GM23338 (cell line): ENCODE measurements around the gene TRMT44. TPM values are rescaled to one million over a fixed set of nuclear protein-coding genes. Genes with fewer than 3 reads are reported as not detected.

ENCODE experiments used
- ATAC-seq: fragments of 200-7000 bp; cut with Tn5 transposase; 3 replicates; pipeline ENCODE4 v1.9.1; 2020
- DNase-seq: peaks from one replicate; pipeline ENCODE4 v3.0.0-alpha.2; 2015; ENCODE audit warnings: low spot score
- H2AFZ ChIP-seq: fragments of 200-600 bp; sonication (generic); 2 replicates; pipeline ENCODE4 v1.8.0; 2016; ENCODE audit warnings: antibody characterized with exemption, mild to moderate bottlenecking, moderate library complexity
- H3F3A ChIP-seq: fragments of 200-600 bp; sonication (generic); replicated peaks from 2 replicates; pipeline ENCODE4 v1.8.0; 2017; ENCODE audit warnings: antibody characterized with exemption, mixed run types, low read depth
- H3K27ac ChIP-seq: fragments of 200-600 bp; sonication (generic); 2 replicates; pipeline ENCODE4 v1.6.1; 2016; ENCODE audit warnings: low read depth
- H3K27me3 ChIP-seq: fragments of 200-600 bp; sonication (generic); 2 replicates; pipeline ENCODE4 v1.8.0; 2016; ENCODE audit warnings: mild to moderate bottlenecking, mixed run types, moderate library complexity; ENCODE audit not compliant: insufficient read depth
- H3K36me3 ChIP-seq: fragments of 200-600 bp; sonication (generic); 2 replicates; pipeline ENCODE4 v1.8.0; 2016; ENCODE audit warnings: mild to moderate bottlenecking; ENCODE audit not compliant: insufficient read depth
- H3K4me1 ChIP-seq: fragments of 200-600 bp; sonication (generic); 2 replicates; pipeline ENCODE4 v1.8.0; 2016; ENCODE audit warnings: mild to moderate bottlenecking, moderate library complexity; ENCODE audit not compliant: insufficient read depth
- H3K4me2 ChIP-seq: fragments of 200-600 bp; sonication (generic); 2 replicates; pipeline ENCODE4 v1.7.1; 2017; ENCODE audit warnings: mixed run types
- H3K4me3 ChIP-seq: fragments of 200-600 bp; sonication (generic); 2 replicates; pipeline ENCODE4 v1.6.1; 2016; ENCODE audit warnings: mixed run types
- H3K79me2 ChIP-seq: fragments of 200-600 bp; sonication (generic); replicated peaks from 2 replicates; pipeline ENCODE4 v1.8.0; 2017; ENCODE audit warnings: mild to moderate bottlenecking; ENCODE audit not compliant: insufficient read depth
- H3K9me2 ChIP-seq: fragments of 200-600 bp; sonication (generic); 2 replicates; pipeline ENCODE4 v1.8.0; 2017; ENCODE audit not compliant: insufficient read depth
- H4K20me1 ChIP-seq: fragments of 200-600 bp; sonication (generic); replicated peaks from 2 replicates; pipeline ENCODE4 v1.8.0; 2017; ENCODE audit warnings: mild to moderate bottlenecking; ENCODE audit not compliant: insufficient read depth
- H3K27ac Mint-ChIP-seq: 2 replicates; pipeline ENCODE4 v1.8.0; 2020; ENCODE audit warnings: inconsistent platforms, mild to moderate bottlenecking, moderate library complexity, mixed read lengths
- H3K27me3 Mint-ChIP-seq: 3 replicates; pipeline ENCODE4 v1.8.0; 2022; ENCODE audit warnings: low read depth, mild to moderate bottlenecking, moderate library complexity, mixed read lengths, inconsistent platforms; ENCODE audit not compliant: insufficient read depth, poor library complexity
- H3K36me3 Mint-ChIP-seq: 3 replicates; pipeline ENCODE4 v1.8.0; 2021; ENCODE audit warnings: low read depth, mild to moderate bottlenecking, inconsistent platforms, moderate library complexity, mixed read lengths
- H3K4me1 Mint-ChIP-seq: 3 replicates; pipeline ENCODE4 v1.8.0; 2020; ENCODE audit warnings: mild to moderate bottlenecking, inconsistent platforms, mixed read lengths
- H3K4me3 Mint-ChIP-seq: 3 replicates; pipeline ENCODE4 v1.8.0; 2021; ENCODE audit warnings: moderate library complexity, mild to moderate bottlenecking, inconsistent platforms, mixed read lengths
- H3K9me3 Mint-ChIP-seq: 3 replicates; pipeline ENCODE4 v1.8.0; 2020; ENCODE audit warnings: moderate library complexity, mild to moderate bottlenecking, inconsistent platforms, mixed read lengths
- CREB1 ChIP-seq: fragments of 250-450 bp; sonication (Bioruptor Pico); IDR thresholded peaks from 2 replicates; pipeline ENCODE4 v1.5.0; 2020; ENCODE audit warnings: low read depth, mild to moderate bottlenecking, moderate library complexity
- CTCF ChIP-seq, 2 experiments: fragments of 200-600 bp in 1 of 2; sonication (generic) in 1 of 2; conservative IDR thresholded peaks; 2 replicates each; pipeline versions ENCODE4 v1.5.1 to v1.6.1; 2016 to 2017; ENCODE audit warnings: antibody characterized with exemption in 2 of 2, low read depth in 2 of 2, mild to moderate bottlenecking in 2 of 2, moderate library complexity in 1 of 2
- ETS1 ChIP-seq: IDR thresholded peaks from 2 replicates; pipeline ENCODE4 v1.6.1; 2016; ENCODE audit warnings: antibody characterized with exemption
- EZH2 ChIP-seq: fragments of 200-600 bp; sonication (generic); IDR thresholded peaks from one replicate; pipeline ENCODE4 v1.8.0; 2017; ENCODE audit warnings: antibody characterized with exemption, mild to moderate bottlenecking, low read depth; ENCODE audit not compliant: unreplicated experiment
- EZH2phosphoT487 ChIP-seq: fragments of 200-600 bp; sonication (generic); IDR thresholded peaks from one replicate; pipeline ENCODE4 v1.8.1; 2018; ENCODE audit warnings: antibody characterized with exemption; ENCODE audit not compliant: unreplicated experiment
- JUNB ChIP-seq: IDR thresholded peaks from one replicate; pipeline ENCODE4 v1.6.1; 2016; ENCODE audit warnings: antibody characterized with exemption; ENCODE audit not compliant: unreplicated experiment
- NANOG ChIP-seq: IDR thresholded peaks from 2 replicates; pipeline ENCODE4 v1.6.1; 2016; ENCODE audit warnings: antibody characterized with exemption, borderline replicate concordance
- POLR2AphosphoS5 ChIP-seq: IDR thresholded peaks from 2 replicates; pipeline ENCODE4 v1.6.1; 2016; ENCODE audit warnings: antibody characterized with exemption, low read depth
- REST ChIP-seq: IDR thresholded peaks from one replicate; pipeline ENCODE4 v1.6.1; 2018; ENCODE audit warnings: antibody characterized with exemption; ENCODE audit not compliant: unreplicated experiment
- STAT1 ChIP-seq: IDR thresholded peaks from one replicate; pipeline ENCODE4 v1.6.1; 2016; ENCODE audit warnings: antibody characterized with exemption; ENCODE audit not compliant: unreplicated experiment
- ZNF114 ChIP-seq: fragments of 250-450 bp; sonication (Bioruptor Pico); IDR thresholded peaks from 2 replicates; pipeline ENCODE4 v1.5.0; 2020; ENCODE audit warnings: mild to moderate bottlenecking, moderate library complexity
- ZNF331 ChIP-seq: fragments of 250-450 bp; sonication (Bioruptor Pico); IDR thresholded peaks from 2 replicates; pipeline ENCODE4 v1.5.0; 2020; ENCODE audit warnings: low read depth, mild to moderate bottlenecking, moderate library complexity
- ZNF462 ChIP-seq: fragments of 250-450 bp; sonication (Bioruptor Pico); IDR thresholded peaks from 2 replicates; pipeline ENCODE4 v1.5.0; 2020; ENCODE audit warnings: mild to moderate bottlenecking, moderate library complexity
- polyA plus RNA-seq: library from polyadenylated mRNA; unstranded; fragments of >200 nt; fragmentation: Nextera tagmentation; extraction: Ambion mirVana; gene quantifications from 2 replicates; pipeline ENCODE4 v1.2.1, GENCODE V29; 2016
- total RNA-seq: library from RNA; depleted of rRNA; stranded (reverse); fragments of >200 nt; shearing (Covaris generic); gene quantifications from 2 replicates; pipeline ENCODE4 v1.2.3, GENCODE V29; 2014

Gene TRMT44
- total and polyA plus RNA-seq, 2 experiments from 2014 or later, result 10.3 to 49.8 TPM

- no peak overlapping the region for H3K27ac ChIP-seq
Measured at GRCh38 chr4:8464381-8464780, 23.8 kb downstream of the TRMT44 start.

More at GRCh38 chr4:8464381-8464780, 23.8 kb downstream of the TRMT44 start:
- H3F3A ChIP-seq, result no peaks in the 10 kb centered on the region; the same call in 1 of the 2 replicates
- H3K9me2 ChIP-seq, result no peaks in the 10 kb centered on the region
- no peak overlapping the region for H3K4me2 ChIP-seq
- DNase-seq, result no peak
- no peak overlapping the region for H2AFZ ChIP-seq
- peaks cover 9% of the 10 kb centered on the region for H4K20me1 ChIP-seq
- TF ChIP-seq ZNF114 (CRISPR knock-in tag) (no peak), ZNF462 (CRISPR knock-in tag) (no peak), ETS1 (no peak), ZNF331 (no peak), POLR2AphosphoS5 (no peak), EZH2 (no peak), JUNB (no peak), EZH2phosphoT487 (no peak), REST (no peak), CTCF (conservative IDR thresholded peaks at IDR 0.05; ENCODE audit: low read depth in 2 of 2) (no peak), CREB1 (no peak), STAT1 (no peak), NANOG (no peak)
- H3K79me2 ChIP-seq, result no peaks in the 10 kb centered on the region
- peaks cover 12% of the 10 kb centered on the region for H3K27me3 Mint-ChIP-seq
- H3K36me3 ChIP-seq, result no peaks in the 10 kb centered on the region; the same call in 1 of the 2 replicates
- H3K9me3 Mint-ChIP-seq, result no peaks in the 10 kb centered on the region
- peaks cover 13% of the 10 kb centered on the region for H3K4me1 Mint-ChIP-seq
- H3K4me3 ChIP-seq, result no peak overlapping the region
- no peaks in the 10 kb centered on the region for H3K4me1 ChIP-seq
- no peak for ATAC-seq
- no peak overlapping the region for H3K4me3 Mint-ChIP-seq
- no peaks in the 10 kb centered on the region for H3K27me3 ChIP-seq
- peaks cover 37% of the 10 kb centered on the region for H3K36me3 Mint-ChIP-seq
- H3K27ac Mint-ChIP-seq, result no peak overlapping the region
